Activated CD8-positive, alpha-beta memory T cell treated with anti-CD3 and anti-CD28 coated beads for 24 hours (primary cell): ENCODE results near the gene RMP24.
"Not testable (repeated sequence)": the region's sequence is repeated elsewhere in the genome, so short reads cannot be mapped to it uniquely, and the experiment has no call there.

ENCODE experiments used
- DNase-seq: peaks from one replicate; pipeline ENCODE4 v3.0.0-alpha.2; 2020

Gene RMP24

DNA sequence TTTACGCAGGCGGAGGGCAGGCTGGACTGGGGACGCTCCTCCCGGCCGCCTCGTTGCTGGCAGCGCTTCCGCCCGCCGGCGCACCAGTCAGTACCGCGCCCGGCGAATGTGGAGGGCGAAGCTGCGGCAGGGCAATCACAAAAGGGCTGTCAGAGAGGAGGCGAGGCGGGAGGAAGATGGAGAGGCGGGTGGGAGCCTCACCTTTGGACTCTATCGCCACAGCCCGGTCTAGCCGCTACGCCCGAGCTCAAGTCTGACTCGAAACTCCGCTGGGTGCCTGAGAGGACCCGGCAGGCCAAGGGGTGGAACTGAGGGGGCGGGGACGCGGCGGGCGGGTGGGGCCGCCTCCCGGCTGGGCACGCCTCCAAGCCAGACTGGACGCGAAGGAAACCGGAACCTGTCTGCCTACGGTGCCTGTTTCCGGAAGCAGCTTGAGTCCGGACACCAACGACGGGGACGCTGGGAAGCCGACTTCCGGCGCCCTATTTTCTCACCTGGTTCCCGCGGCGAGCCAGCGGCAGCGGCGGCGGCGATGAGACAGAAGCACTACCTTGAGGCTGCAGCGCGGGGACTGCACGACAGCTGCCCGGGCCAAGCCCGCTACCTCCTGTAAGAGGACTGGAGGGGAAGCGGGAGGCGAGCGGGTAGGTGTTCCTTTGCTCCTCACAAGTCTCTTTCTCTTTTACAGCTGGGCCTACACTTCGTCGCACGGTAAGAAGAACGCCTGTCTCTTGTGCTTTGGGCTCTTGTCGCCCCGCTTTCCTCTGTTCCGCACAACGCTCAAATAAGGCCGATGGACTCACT, at the start of gene RMP24:
Gene RMP24 (plus strand): TSS at position 483 of the 804 bp plus-strand sequence.
- peak; percentile 96 for DNase-seq

DNA sequence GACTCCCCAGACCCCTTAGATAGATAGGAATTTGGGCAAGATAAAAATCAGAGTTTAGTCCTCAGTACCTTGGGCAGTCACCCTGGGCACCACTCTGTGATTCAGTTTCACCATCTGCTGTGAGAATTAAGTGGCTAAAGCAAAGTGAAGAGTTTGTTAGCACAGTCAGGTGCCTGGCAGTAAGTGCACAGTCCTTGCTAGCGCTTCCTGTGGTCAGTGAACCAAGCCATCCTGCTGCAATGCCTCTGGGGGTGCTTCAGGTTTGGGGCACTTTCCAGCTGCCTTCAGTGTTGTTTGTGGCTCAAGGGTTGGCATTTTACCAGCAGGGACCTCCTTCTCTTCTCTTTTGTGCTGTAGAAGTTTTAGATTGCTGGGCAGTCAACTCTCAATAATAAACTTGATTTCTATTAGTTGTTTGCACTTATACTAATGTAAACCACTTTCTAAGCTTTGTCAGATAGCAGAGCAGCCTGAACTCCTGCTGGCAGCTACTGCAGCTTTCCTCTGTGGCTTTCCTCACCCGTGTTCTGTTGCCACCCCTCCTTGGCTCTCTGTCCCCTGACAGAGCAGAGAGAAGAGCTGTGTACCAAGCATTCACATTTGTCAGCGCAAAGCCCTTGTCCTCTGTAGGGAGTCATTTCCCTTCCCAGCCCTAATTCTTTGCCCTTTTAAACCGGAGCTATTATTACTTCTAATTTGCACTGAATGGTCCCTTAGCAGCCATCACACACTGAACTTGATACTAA, 48.4 kb upstream of the RMP24 start:
- DNase-seq, result no peak

- no peak for DNase-seq
Measured at GRCh38 chr18:35926884-35927283, 45.6 kb upstream of the RMP24 start.

GRCh38 chr18:35927430-35927829, 45.0 kb upstream of the RMP24 start:
- no peak for DNase-seq

DNA sequence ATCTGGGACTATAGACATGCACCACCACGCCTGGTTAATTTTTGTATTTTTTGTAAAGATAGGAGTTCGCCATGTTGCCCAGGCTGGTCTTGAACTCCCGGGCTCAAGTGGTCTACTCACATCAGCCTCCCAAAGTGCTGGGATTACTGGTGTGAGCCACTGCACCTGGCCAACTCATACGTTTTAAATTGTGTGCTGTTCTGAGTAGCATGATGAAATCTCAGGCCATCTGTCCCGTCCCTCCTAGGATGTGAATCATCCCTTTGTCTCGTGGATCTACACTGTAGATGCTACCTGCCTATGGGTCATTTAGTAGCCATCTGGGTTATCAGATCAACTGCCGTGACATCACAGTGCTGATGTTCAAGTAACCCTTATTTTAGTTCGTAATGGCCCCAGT, 38.5 kb upstream of the RMP24 start:
- DNase-seq, result no peak

DNA sequence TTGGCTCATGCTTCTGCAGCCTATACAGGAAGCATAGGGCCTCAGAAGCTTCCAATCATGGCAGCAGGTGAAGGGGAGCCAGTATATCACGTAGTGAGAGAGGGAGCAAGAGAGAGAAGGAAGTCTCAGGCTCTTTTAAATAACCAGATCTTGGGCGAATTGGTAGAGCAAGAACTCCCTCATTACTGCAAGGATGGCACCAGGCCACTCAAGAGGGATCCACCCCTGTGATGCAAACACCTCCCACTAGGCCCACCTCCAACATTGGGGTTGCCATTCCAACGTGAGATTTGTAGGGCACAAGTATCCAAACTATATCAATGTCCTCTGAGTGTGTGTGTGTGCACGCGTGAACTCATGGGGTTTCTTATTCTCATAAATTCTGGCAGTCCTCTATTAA, 37.6 kb upstream of the RMP24 start:
- no peak for DNase-seq

- DNase-seq, result no peak
Measured at GRCh38 chr18:35935805-35936204, 36.7 kb upstream of the RMP24 start.

DNA sequence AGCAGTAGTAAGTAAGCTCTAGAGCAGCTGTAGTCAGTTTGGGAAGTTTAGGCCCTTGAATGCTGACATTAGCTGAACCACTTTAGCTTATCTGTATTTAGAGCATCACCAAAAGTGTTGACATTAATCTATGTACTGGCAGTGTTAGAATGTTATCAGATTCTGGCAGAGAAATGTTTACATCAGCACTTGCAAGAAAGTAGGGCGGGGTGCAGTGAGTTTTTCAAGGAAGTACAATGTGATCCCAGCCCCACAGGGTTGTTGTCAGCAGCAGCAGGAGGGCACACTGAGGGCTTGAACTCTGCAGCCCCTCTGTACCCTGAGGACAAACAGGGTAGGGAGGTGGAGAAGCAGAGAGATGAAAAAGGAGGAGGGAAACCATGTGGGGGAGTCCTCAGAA, 35.5 kb upstream of the RMP24 start:
- no peak for DNase-seq

DNA sequence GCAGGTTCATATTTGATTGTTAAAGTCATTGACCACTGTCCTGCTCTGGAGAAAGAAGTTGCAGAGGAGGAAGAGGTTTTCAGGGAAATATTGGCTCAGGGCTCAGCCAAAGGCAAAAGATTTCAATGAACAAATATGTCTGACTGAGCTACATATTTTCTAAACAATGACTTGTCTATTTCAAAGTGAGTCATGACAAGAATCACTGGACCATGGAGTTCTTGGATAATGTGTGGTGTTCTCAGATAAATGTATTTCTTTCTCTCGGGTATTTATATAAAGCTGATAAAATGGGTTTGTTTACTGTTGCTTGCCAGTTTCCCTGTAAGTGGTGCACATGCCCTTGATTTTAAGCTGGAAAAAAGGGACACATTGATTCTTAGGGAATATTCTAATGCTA, 34.3 kb upstream of the RMP24 start:
- no peak for DNase-seq

- no peak for DNase-seq
Measured at GRCh38 chr18:35938562-35938961, 33.9 kb upstream of the RMP24 start.

GRCh38 chr18:35939138-35939537, 33.3 kb upstream of the RMP24 start:
- DNase-seq, result no peak

- no peak for DNase-seq
Measured at GRCh38 chr18:35941299-35941698, 31.2 kb upstream of the RMP24 start.

DNA sequence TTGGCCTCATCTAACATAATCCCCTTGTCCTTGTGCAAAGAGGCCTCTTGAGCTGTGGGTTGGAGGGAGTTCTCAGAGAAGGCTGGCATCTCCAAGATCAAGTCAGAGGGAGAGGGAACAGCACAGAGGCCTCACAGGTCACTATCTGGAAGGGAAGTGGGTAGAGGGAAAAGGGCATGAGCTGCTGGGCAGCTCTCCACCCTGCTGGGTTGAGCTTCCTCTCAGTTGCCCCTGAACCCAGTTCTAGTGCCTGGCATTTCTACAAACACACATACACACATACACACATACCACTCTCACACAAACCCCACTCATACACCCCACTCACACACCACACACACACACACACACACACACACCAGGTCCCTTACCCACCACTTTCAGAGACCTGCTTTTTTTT, 30.3 kb upstream of the RMP24 start:
- DNase-seq, result no peak

- no peak for DNase-seq
Measured at GRCh38 chr18:35942661-35943060, 29.8 kb upstream of the RMP24 start.

- no peak for DNase-seq
Measured at GRCh38 chr18:35948080-35948479, 24.4 kb upstream of the RMP24 start.

- DNase-seq, result no peak
Measured at GRCh38 chr18:35949090-35949489, 23.4 kb upstream of the RMP24 start.

- DNase-seq, result peak; percentile 80
Measured at GRCh38 chr18:35949903-35950627, 22.4 kb upstream of the RMP24 start.

- no peak for DNase-seq
Measured at GRCh38 chr18:35950628-35950982, 21.9 kb upstream of the RMP24 start.

GRCh38 chr18:35953688-35954087, 18.8 kb upstream of the RMP24 start:
- no peak for DNase-seq

DNA sequence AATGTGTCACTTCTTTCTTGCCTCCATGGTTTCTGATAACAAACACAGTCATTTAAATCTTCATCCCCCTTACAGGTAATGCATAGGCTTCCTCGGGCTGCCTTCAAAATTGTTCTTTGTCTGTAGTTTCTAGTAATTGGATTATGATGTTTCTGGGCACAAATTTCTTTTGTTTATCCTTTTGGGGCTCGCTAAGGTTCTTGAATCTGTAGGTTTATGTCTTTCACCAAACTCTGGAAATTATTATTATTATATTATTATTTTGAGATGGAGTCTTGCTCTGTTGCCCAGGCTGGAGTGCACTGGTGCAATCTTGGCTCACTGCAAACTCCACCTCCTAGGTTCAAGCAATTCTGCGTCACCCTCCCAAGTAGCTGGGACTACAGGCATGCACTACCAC, 16.3 kb upstream of the RMP24 start:
- DNase-seq, result no peak

DNA sequence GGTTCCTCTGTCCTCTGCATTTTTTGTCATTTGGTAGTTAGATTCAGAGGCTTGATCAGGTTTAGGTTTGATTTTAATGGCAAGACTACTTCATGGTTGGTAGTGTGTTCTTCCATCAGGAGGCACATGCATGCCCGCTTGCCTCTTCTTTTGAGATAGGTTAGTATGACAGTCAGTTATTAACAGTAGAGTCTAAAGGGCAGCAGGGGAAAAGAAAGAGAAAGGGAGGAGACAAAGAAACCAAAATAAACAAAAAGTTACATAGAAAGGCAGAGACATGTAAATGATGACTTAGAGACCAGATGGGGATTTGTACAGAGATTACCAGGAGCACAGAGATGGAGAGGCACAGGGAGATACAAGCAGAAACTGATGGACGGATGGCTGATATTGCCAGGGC, 10.2 kb upstream of the RMP24 start:
- no peak for DNase-seq

- DNase-seq, result no peak
Measured at GRCh38 chr18:35964319-35964718, 8.2 kb upstream of the RMP24 start.

DNA sequence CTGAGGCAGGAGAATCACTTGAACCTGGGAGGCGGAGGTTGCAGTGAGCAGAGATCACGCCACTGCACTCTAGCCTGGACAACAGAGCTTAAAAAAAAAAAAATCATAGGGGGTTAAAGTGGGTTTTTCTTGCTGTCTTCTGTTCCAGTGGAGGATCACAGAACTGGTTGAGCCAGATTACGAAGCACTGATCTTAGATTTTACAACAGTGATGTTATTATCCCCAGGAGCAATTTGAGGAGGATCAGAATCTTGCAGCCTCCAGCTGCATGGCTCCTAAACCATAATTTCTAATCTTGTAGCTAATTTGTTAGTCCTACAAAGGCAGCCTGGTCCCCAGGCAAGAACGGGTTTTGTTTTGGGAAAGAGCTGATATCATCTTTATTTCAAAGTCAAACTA, 4.6 kb upstream of the RMP24 start:
- DNase-seq, result not testable (repeated sequence)
